HepG2 (cell line): ENCODE results near the gene TMEM130. TPM values are rescaled to one million over a fixed set of nuclear protein-coding genes. Genes with fewer than 3 reads are reported as not detected.
A peak's percentile ranks its signal among the peaks of the same experiment; 100 is the strongest.

Source experiments
- ARID4A ChIP-seq: sonication (generic); formaldehyde crosslinking; IDR thresholded peaks from 2 replicates; pipeline ENCODE4 v1.5.0; 2020; ENCODE audit warnings: mild to moderate bottlenecking, missing genetic modification reagents, borderline replicate concordance
- BCL3 ChIP-seq: sonication (generic); formaldehyde crosslinking; IDR thresholded peaks from 2 replicates; pipeline ENCODE4 v1.5.1; 2020; ENCODE audit warnings: mild to moderate bottlenecking, missing genetic modification reagents, moderate library complexity
- CBX2 ChIP-seq, 2 experiments: fragments of 200-600 bp in 1 of 2; sonication (generic); formaldehyde crosslinking in 1 of 2; IDR thresholded peaks; 2 replicates each; pipeline versions ENCODE4 v1.7.0 to v1.8.1; 2018 to 2022; ENCODE audit warnings: low read depth in 2 of 2, low read length in 1 of 2, mild to moderate bottlenecking in 1 of 2, missing genetic modification reagents in 1 of 2
- CCDC6 ChIP-seq: sonication (generic); formaldehyde crosslinking; IDR thresholded peaks from 2 replicates; pipeline ENCODE4 v1.8.1; 2022; ENCODE audit warnings: mild to moderate bottlenecking, missing genetic modification reagents, moderate library complexity
- GMEB1 ChIP-seq: sonication (generic); formaldehyde crosslinking; IDR thresholded peaks from 2 replicates; pipeline ENCODE4 v1.5.1; 2020; ENCODE audit warnings: missing genetic modification reagents, mild to moderate bottlenecking, borderline replicate concordance
- KLF11 ChIP-seq: IDR thresholded peaks from 2 replicates; pipeline ENCODE4 v1.6.1; 2016; ENCODE audit warnings: missing compliant biosample characterization
- MBNL3 ChIP-seq: fragments of 250-450 bp; sonication (Bioruptor Pico); conservative IDR thresholded peaks from 2 replicates; pipeline ENCODE4 v1.8.0; 2022; ENCODE audit warnings: mild to moderate bottlenecking, inconsistent platforms
- MXD4 ChIP-seq: IDR thresholded peaks from 2 replicates; pipeline ENCODE4 v1.6.1; 2016; ENCODE audit warnings: mild to moderate bottlenecking, missing biosample characterization, missing genetic modification reagents
- POLR2AphosphoS5 ChIP-seq: IDR thresholded peaks from 2 replicates; pipeline ENCODE4 v1.6.1; 2012; ENCODE audit warnings: low read depth, low read length
- RARG ChIP-seq: sonication (generic); formaldehyde crosslinking; IDR thresholded peaks from 2 replicates; pipeline ENCODE4 v1.4.0; 2020; ENCODE audit warnings: low read depth, mild to moderate bottlenecking, missing genetic modification reagents
- SRSF1 ChIP-seq: fragments of 200-400 bp; formaldehyde crosslinking; optimal IDR thresholded peaks from 2 replicates; pipeline ENCODE3; 2017; ENCODE audit warnings: mild to moderate bottlenecking, low read depth, low read length, moderate library complexity
- ZBTB25 ChIP-seq: IDR thresholded peaks from 2 replicates; pipeline ENCODE4 v1.6.1; 2018; ENCODE audit warnings: missing genetic modification reagents
- ZBTB49 ChIP-seq: sonication (generic); formaldehyde crosslinking; IDR thresholded peaks from 2 replicates; pipeline ENCODE4 v1.4.0; 2020; ENCODE audit warnings: missing genetic modification reagents, borderline replicate concordance
- ZNF234 ChIP-seq: sonication (generic); formaldehyde crosslinking; conservative IDR thresholded peaks from 2 replicates; pipeline ENCODE4 v1.5.1; 2020; ENCODE audit warnings: mild to moderate bottlenecking, missing genetic modification reagents
- ZNF274 ChIP-seq: sonication (generic); formaldehyde crosslinking; IDR thresholded peaks from 2 replicates; pipeline ENCODE4 v1.5.1; 2020; ENCODE audit warnings: mild to moderate bottlenecking, missing genetic modification reagents
- ZNF441 ChIP-seq: sonication (generic); formaldehyde crosslinking; IDR thresholded peaks from 2 replicates; pipeline ENCODE4 v1.7.0; 2021; ENCODE audit warnings: missing genetic modification reagents, borderline replicate concordance
- ZNF616 ChIP-seq: sonication (generic); formaldehyde crosslinking; IDR thresholded peaks from 2 replicates; pipeline ENCODE4 v1.5.0; 2020; ENCODE audit warnings: low read depth, mild to moderate bottlenecking, missing genetic modification reagents
- polyA plus RNA-seq, 8 experiments: library from polyadenylated mRNA; depleted of rRNA in 3 of 8; stranded (reverse) in 7 of 8; unstranded in 1 of 8; fragments of >200 nt; fragmentation: Illumina TruSeq in 4 of 8; extraction: Trizol in 4 of 8; gene quantifications; 2 replicates each; pipeline versions ENCODE4 v1.2.1 to v1.2.3, GENCODE V29; 2011 to 2016; ENCODE audit warnings: low read depth in 4 of 8, missing spikeins in 1 of 8, mixed read lengths in 1 of 8; ENCODE audit not compliant: insufficient read depth in 1 of 8
- total RNA-seq, 5 experiments: library from RNA; depleted of rRNA; stranded (reverse); fragments of >200 nt; fragmentation: Illumina TruSeq; extraction: Trizol; gene quantifications; 2 replicates each; pipeline ENCODE4 v1.2.3, GENCODE V29; 2016; ENCODE audit warnings: low read depth in 1 of 5

TMEM130 gene
- total and polyA plus RNA-seq, 2 of the 13 experiments (the other 11 are each of a cell fraction or from before 2014, with no cell fraction given): not detected

GRCh38 chr7:98878365-98879197 lies 8.8 kb upstream of the TMEM130 start, which contains the start of gene TRRAP (continued):
- TF ChIP-seq SRSF1 (no peak), ARID4A (CRISPR knock-in tag) (peak; percentile 79; the same call in 1 of the 2 replicates), ZBTB49 (no peak), ZBTB25 (0 out of 2 replicates have a peak, but pooled peaks have one; percentile 39), RARG (CRISPR knock-in tag) (no peak), ZNF616 (CRISPR knock-in tag) (no peak), KLF11 (no peak), CBX2 (IDR thresholded peaks at IDR 0.05; ENCODE audit: low read depth, low read length) (no peak), CBX2 (CRISPR knock-in tag; IDR thresholded peaks at IDR 0.05; ENCODE audit: low read depth) (no peak), BCL3 (CRISPR knock-in tag) (peak; percentile 80), ZNF441 (CRISPR knock-in tag) (no peak), CCDC6 (CRISPR knock-in tag) (0 out of 2 replicates have a peak, but pooled peaks have one; percentile 22), POLR2AphosphoS5 (0 out of 2 replicates have a peak, but pooled peaks have one; percentile 29), ZNF274 (CRISPR knock-in tag) (peak; percentile 61; the same call in 1 of the 2 replicates), GMEB1 (CRISPR knock-in tag) (peak; percentile 65; the same call in 1 of the 2 replicates), ZNF234 (no peak), MXD4 (CRISPR knock-in tag) (no peak), MBNL3 (no peak)
